ENCODE data around the gene RAB37.

RAB37 gene

DNA sequence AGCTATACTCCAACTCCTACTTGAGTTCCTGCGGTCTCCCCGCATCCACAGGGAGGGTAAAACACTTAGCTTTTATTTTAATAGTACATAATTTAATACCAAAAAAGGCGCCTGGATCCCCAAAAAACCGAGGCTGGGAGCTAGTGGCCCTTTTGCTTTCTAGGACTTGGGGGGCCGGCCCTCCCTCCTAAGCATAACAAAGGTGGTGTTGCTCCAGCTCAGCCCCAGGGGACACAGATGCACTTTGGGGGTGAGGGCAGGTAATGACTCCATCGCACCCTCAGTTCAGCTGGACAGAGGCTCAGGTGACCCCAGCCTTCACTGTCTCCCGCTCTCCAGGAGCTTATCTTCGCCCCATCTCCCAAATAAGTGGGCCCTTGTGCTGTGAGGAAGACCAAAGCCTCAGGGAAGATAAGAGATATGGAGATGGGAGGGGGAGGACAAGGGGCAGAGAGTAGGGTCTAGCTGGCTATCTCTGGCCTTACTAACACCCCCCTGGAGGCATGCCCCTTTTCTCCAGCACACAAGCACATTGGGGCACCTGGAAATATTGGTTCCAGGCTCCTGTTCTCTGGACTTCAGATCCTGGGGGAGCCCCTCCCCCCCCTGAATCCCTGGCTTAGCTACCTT lies 8.6 kb downstream of the RAB37 start:
- no peak for DNase-seq (ENCODE audit: low read depth)

DNA sequence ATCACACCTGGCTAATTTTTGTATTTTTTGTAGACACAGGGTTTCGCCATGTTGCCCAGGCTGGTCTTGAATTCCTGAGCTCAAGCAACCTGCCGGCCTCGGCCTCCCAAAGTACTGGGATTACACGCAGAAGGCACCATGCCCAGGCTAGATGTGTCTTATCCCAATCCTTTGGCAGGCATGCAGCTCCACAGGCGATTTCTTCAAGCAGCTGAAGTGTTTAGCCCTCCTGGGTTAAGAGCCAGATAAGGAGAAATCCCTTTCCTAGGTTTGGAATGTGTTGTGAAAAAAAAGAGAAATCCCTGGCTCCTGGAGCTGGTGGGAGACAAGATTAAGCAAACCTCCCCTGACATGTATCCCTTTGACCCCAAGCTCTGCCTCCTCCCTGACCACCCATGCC lies 9.3 kb downstream of the RAB37 start:
- no peak for DNase-seq (ENCODE audit: low read depth)

DNA sequence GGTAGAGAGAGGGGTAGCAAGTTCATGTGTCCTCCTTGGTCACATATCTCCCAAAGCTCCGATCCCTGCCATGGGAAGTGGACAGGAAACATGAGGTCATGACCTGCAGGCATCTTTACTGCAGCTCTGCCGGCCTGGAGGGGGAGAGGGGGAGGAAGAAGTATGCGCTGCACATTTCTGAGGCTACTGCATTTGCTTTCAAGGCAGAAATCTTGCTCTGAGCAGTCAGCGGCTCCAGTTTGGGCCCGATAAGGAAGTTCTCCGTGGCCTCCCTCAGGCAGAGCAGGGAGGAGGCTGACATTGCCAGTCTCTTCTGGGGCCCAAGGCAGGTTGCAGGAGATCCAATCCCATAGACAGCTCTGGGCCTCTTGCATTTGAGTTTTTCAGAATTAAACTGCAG lies 9.9 kb downstream of the RAB37 start:
- DNase-seq (ENCODE audit: low read depth) = no peak

DNA sequence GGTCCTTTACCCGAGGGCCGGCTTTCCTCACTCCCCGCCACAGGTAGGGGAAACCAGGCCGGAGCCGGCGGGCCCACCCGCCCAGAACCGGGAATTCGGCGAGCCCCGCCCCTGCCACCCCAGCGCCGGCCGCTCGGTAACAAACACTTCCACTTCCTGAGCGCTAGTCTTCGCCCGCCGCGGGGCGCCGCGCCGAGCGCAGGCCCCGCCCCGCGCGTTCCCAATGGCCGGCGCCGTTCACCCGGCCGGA lies 11.1 kb downstream of the RAB37 start:
- DNase-seq (ENCODE audit: low read depth) = no peak

DNA sequence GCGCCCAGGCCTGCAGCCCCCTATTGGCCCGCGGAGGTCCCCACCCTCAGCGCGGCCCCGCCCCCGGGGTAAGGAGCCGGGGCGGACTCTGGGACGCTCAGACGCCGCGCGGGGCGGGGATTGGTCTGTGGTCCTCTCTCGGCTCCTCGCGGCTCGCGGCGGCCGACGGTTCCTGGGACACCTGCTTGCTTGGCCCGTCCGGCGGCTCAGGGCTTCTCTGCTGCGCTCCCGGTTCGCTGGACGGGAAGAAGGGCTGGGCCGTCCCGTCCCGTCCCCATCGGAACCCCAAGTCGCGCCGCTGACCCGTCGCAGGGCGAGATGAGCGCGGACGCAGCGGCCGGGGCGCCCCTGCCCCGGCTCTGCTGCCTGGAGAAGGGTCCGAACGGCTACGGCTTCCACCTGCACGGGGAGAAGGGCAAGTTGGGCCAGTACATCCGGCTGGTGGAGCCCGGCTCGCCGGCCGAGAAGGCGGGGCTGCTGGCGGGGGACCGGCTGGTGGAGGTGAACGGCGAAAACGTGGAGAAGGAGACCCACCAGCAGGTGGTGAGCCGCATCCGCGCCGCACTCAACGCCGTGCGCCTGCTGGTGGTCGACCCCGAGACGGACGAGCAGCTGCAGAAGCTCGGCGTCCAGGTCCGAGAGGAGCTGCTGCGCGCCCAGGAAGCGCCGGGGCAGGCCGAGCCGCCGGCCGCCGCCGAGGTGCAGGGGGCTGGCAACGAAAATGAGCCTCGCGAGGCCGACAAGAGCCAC lies 11.6 kb downstream of the RAB37 start, which contains the start of gene NHERF1:
Gene NHERF1, plus strand, starts transcription at position 100 of the 750 bp plus-strand sequence. Its CDS starts 219 bp downstream, at position 319.
- peak; percentile 35 for DNase-seq (ENCODE audit: low read depth)

DNA sequence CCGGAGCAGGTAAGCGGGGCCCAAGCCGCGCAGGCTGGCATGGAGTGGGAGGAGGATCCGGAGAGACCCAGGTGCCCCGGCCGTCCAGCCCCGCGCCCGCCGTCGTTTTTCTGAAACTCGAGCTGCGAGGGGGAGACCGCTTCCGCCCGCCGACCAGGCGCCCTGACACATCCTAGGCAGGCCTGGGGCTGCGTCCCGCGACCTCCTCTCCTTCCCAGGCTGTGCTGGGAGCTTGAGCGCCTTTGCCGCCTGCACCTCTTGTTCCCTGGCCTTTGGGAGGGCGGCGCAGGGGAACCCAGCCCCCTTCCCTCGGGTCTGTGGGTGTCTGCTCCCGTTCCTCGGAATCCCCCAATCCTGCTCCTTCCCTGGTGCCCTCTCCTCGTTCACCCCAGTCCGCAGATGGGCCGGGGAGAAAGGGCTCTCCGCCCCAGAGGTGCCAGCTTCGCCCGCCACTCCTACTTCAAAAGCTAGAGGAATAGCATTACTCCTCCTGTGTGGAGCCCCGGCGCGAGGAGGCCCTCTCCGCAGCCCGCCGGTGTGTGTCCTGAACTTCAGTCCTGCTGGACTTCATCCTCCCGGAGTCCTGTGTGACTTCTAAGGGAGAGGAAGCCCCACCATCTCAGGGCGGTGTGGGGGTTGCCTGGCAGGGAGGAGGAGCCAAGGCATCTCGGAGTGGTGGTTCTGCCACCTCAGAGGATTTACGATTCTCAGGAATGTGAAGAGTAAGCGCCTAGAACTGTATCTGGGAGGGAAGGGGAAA lies 12.4 kb downstream of the RAB37 start:
- no peak for DNase-seq (ENCODE audit: low read depth)

DNA sequence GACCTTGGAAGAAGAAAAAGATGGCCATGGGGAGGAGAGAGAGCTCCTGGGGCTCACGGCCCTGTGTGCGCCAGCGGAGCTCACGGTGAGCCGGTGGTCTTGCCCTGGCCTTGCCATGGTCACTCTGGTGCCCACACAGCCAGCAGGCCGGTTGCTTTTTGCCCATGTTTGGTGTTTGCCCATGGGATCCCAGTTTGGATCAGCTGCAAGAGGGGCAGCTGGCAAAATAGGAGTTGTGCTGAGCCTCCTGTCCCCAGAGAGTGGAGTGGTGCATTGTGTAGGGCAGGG lies 12.9 kb downstream of the RAB37 start:
- DNase-seq (ENCODE audit: low read depth) = no peak

DNA sequence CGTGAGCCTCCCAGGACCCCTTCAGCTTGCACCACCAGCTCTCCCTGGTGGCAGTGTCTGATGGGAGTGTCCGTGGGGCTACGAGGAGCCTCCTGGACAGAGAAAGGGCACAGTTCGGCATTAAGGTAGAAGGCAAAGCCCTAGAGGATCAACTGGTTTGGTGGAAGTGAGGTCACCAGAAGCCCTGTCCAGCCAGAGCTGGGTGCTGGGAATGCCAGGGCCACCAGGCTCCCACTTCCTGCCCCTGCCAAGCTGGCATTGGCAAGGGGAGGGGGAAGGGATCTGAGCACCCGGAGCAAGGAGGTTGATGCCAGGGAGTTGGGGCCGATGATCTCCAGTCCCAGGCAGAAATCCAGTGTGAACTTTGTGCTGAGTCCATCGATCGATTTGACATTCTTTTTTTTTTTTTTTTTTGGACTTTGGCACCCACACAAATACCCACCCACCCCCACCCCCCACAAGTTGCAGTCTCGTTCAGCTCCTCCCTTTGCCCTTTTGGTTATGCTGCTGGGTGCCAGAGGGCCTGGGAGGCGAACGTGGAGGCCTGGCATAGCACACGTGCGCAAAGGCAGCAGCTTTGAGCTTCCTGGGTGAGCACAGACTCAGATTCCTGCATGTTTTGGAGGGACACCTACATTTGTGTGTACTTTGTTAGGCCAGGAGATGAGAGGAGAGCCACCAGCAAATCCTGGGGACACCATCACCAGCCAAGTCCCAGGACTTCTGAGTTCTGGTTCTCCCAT lies 13.4 kb downstream of the RAB37 start:
- no peak for DNase-seq (ENCODE audit: low read depth)

DNA sequence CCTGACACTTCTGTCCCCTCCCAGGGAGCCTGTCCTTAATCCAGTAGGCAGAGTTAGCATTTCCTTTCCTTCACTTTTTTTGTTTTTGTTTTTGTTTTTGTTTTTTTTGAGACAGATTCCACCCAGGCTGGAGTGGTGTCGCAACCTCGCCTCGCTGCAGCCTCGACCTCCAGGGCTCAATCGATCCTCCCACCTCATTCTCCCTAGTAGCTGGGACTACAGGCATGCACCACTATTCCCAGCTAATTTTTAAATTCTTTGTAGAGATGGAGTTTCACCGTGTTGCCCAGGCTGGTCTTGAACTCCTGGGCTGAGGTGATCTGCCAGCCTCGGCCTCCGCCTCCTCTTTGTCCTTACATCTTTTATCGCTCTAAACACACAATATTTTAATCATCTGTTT lies 15.4 kb downstream of the RAB37 start:
- no peak for DNase-seq (ENCODE audit: low read depth)

DNA sequence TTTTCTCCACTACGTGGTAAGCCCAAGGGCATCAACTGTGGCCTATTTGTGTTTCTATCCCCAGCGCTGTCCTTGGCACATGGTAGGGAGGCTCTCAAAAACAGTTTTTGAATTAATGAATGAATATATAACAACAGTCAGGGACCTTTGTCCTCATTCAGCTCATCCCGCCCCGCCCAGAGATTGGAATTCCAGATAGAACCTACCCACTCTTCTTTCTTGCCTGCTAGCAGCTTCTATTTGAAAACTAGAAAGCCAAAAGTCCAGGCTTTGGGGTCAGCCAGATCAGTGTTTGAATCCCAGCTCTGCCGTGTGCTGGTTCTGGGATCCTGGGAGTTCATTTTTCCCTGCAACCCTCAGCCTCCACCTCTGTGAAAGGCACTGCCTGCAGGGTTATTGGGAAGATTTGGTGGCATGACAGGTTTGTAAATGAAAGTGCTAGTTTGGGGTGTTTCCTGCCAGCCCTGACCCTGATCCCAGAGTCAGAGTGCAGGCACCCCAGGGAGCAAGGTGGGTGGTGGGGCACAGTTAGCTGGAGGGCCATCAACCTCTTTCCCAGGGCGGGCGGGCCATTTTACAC lies 15.9 kb downstream of the RAB37 start:
- DNase-seq (ENCODE audit: low read depth) = no peak

DNA sequence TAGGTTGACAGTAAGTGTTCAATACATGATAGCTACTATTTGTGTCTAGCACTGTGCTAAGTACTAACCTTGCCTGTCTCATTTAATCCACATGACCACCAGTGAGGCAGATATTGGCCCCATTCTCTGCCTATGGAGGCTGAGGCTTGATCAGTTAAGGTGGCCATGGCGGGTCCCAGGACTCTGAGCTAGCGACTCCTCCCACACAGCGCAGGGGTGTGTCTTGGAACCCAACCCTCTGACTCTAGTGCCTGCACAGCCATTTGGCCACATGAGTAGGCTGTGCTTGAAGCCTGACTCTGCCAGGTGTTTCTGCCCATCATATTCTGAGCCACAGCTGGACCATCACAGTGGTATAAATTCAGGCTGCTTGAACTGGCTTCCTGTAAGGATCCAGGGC lies 17.8 kb downstream of the RAB37 start:
- no peak for DNase-seq (ENCODE audit: low read depth)

DNA sequence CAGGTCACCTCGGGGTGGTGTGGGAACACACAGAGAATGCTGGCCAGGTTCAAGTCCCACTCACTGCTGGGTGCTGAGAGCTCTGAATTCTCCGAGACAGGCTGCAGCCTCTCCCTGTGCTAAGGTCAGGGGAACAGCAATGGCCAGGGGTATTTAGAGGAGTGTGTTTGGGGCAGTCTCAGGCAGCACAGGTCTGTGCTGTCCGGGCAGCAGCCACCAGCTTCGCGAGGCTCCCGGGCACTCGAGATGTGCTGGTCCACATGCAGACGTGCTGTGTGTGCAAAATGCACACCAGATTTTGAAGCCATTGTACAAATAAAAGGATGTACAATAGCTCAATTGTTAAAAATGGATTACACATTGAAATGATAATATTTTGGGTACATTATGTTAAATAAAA lies 18.5 kb downstream of the RAB37 start:
- no peak for DNase-seq (ENCODE audit: low read depth)

DNA sequence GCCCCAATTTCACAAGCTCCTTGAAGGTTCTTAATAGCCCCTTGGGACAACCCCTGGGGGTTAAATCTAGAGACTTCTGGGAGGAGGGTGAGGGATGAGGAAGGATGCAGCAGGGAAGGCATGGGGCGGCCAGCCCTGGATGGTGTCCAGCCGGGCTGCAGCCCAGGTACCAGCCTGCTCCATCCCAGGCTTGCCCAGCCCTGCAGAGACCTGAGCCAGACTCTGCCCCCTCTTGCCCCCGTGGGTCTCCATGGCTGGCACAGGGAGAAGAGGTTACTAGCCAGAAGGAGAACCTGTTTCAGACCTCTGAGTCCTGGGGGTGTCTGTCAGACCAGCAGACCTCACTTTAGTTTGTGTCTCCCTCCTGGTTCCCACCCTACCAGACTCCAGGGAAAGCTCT lies 19.8 kb downstream of the RAB37 start:
- DNase-seq (ENCODE audit: low read depth) = no peak

DNA sequence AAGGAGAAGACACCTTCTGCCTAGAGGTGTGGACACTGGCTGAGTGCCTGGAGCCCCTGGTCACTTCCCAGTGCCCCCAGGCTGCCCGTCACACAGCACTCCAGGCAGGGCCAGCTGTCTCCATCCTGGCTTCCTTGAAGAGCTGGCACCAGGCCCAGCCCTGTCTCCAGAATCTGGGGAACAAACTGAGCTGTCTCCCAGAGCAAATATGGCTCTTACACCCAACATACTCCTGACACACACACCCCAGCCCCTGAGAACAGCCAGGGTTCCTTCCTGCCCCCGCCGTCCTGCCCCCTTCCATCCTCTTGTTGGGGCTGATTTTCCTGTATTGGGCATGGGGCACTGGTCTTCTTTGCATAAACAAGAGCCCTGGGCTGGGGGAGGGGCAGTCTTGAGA lies 20.4 kb downstream of the RAB37 start:
- DNase-seq (ENCODE audit: low read depth) = no peak

DNA sequence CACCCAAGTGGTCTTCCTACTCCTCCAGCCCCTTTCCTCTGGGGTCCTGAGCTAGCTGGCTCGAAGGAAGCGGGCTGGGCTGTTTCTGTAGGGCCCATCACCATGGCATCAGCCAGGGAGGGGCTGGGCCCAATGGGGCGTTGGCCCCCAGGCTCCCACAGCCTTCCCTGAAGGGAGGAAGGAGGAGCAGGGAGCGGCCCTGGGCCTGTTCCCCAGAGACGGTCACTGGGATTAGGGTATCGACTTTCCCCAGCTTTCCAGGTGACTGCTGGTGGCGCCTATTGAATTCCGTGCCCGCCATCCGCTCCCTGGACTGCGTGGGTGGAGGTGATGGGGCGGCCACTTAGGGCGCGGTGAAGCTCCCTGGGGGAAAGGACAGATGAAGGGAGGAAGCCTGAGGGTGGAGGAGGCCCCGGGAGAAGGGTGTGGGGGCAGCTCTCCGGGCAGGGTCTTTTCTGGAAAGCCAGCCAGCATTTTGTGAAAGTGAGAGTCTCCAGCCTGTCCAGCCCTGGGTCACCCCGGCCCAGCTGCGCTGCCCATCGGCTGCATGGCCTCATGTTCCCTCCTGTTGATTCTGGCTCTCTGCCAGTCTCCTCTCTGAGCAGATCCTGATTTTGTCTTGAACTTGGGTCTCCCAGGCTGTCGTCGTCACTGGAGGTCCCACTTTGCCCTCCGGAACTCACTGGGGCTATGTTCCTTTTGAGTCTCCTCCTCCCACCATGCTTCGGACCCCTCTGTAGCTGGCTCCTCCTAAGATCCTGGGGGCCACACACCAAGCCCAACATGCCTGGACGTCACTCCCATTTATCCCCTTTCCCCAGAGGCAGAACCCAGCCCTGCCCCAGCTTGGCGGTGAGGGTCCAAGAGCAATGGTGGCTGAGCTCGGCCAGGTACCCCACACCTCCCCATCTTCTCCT lies 21.1 kb downstream of the RAB37 start:
- DNase-seq (ENCODE audit: low read depth) = no peak

DNA sequence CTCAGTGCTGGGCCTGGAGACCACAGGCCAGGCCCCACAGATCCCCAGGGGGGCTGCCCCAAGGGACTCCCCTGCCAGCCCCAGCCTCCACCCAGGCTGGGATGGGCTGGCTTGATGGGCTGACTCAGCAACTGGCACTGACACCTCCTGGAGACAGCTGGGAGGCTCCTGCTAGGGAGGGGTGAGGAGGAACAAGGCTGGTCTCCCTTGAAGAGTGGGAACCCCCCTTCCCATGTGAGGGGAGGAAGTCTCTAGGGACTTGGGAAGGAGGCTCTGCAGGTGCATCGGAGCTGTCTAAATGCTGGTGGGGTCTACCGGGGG lies 21.8 kb downstream of the RAB37 start:
- no peak for DNase-seq (ENCODE audit: low read depth)

DNA sequence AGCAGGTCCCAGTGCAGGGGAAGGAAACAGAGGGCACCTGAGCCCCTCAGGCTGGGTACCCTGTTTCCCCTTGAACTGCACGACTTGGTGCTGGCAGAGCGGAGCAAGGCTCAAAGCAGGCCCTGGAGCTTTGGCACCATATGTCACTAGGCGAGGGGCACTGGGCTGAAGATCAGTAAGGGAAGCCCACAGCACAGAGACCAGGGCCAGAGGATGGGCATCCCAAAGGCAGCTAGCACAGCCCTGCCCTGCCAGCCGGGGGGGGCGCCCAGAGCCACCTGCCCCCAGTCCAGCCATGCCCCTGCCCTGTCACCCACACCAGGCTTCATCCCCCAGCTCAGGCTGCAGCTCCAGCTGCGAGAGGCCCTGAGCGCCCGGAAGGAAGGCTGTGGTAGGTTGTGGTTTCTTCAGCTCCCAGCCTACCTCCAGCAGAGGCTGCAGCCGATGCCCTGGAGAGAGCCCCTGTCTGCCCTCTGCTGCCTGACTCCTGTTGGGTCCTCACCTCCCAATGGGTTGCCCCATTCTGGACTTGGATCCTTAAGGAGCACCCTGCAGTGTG lies 22.3 kb downstream of the RAB37 start:
- DNase-seq (ENCODE audit: low read depth) = no peak

DNA sequence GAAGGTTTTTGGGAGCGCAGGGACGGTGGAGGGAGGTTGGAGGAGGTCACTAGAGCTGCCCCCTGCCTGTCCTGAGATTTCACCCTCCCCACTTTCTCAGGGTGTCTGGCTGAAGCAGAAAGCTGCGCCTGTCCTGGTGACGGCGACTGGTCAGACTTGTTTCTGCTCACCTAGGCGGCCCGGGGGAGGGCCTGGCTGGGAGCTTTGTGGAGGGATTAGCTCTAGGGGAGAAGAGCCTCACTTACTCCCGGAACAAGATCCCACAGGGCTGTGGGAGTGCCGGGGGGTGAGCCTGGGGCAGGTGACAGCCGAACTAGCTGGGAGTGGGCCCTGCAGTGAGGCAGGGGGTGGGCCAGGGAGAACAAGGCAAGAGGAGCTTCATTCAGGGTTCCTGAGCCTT lies 22.9 kb downstream of the RAB37 start:
- DNase-seq (ENCODE audit: low read depth) = no peak

DNA sequence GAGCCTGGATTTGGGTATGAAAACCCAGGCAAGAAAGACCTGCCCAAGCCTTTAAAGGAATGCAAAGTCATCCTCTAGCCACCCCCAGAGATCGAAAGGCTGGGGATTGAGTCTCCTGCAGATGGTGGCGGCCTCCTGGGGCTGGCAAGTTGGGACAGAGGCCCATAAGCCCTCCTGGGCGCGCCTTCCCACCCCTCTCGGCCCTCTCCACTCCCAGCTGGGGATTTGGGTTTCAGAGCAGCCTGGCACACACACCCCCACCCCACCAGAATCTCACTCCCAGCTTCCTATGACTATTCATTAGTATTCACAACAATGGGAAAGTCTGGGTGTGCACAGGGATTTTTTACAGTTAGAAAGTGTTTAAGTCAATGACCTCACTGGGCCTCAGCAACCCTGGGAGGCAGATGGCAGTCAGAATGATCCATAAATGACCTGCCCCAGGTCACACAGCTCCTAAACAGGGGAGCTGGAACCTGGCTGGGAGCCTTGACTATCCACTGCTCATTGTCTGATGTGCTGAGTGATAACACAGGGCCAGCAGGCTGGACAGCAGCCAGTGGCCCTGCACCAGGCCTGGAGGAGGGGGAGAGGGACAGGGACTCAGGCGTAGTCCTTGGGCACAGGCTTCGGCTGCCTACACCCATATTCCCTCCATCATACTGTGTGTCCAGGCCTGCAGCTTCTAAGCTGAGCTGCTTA lies 23.5 kb downstream of the RAB37 start:
- DNase-seq (ENCODE audit: low read depth) = no peak

DNA sequence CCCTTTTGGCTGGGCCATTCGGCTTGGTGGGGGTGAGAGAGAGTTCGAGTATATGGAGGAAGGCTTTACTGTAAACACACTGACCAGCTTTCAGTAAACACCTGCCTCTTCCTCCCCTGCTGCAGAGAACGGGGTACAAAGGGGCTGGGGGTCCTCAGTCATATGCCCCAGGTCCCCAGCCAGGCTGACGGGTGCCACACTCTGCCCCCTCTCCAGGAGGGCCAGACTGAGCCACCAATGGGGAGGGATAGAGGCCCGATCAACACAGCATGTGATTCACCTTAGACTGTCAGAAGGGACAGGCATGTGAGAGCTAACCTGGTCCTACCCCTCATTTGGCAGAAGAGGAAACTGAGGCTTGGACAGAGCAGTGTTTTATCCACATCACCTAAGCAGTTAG lies 24.4 kb downstream of the RAB37 start:
- no peak for DNase-seq (ENCODE audit: low read depth)

DNA sequence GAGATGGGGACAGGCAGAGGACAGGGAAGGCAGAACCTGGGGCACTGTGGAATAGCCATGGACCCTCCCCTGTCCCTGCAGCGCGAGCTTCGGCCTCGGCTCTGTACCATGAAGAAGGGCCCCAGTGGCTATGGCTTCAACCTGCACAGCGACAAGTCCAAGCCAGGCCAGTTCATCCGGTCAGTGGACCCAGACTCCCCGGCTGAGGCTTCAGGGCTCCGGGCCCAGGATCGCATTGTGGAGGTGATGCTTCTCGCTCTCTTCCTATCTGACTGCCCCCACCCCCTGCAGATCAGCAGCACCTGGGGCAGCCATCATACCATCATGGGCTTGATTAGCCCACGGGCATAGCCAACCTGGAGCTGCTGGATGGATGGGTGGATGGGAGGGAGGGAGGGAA lies 24.9 kb downstream of the RAB37 start:
- no peak for DNase-seq (ENCODE audit: low read depth)

Data from non-pigmented ciliary epithelial cell (primary cell).